NCI-H2081 (cell line): ENCODE results near the gene GPX6.
A peak's percentile ranks its signal among the peaks of the same experiment; 100 is the strongest.
"Not testable (repeated sequence)": the region's sequence is repeated elsewhere in the genome, so short reads cannot be mapped to it uniquely, and the experiment has no call there.

Experiments
- DNase-seq, 2 experiments: peaks; one replicate each; lab custom pipeline; 2025; lab: John Stamatoyannopoulos, UW

Gene GPX6

GRCh38 chr6:28523241-28523622 lies 7.6 kb upstream of the GPX6 start:
- DNase-seq: peak in 1 of 2 experiments; percentile 3

- no peak for DNase-seq
Measured at GRCh38 chr6:28522594-28523240, 7.1 kb upstream of the GPX6 start.

GRCh38 chr6:28517964-28518363 lies 2.4 kb upstream of the GPX6 start:
- no peak for DNase-seq

- DNase-seq: not testable (repeated sequence)
Measured at GRCh38 chr6:28512387-28512786, 3.2 kb downstream of the GPX6 start.

- DNase-seq: no peak
Measured at GRCh38 chr6:28511628-28512300, 3.8 kb downstream of the GPX6 start.

GRCh38 chr6:28506807-28507475 lies 8.7 kb downstream of the GPX6 start:
- DNase-seq: no peak

GRCh38 chr6:28505733-28506132 lies 9.9 kb downstream of the GPX6 start:
- no peak for DNase-seq

GRCh38 chr6:28502709-28503305 lies 12.8 kb downstream of the GPX6 start:
- DNase-seq: not testable (repeated sequence)

- DNase-seq: not testable (repeated sequence)
Measured at GRCh38 chr6:28502136-28502535, 13.5 kb downstream of the GPX6 start.

- no peak for DNase-seq
Measured at GRCh38 chr6:28501259-28501658, 14.3 kb downstream of the GPX6 start.

- DNase-seq: no peak
Measured at GRCh38 chr6:28497893-28498292, 17.7 kb downstream of the GPX6 start.

- no peak for DNase-seq
Measured at GRCh38 chr6:28497306-28497705, 18.3 kb downstream of the GPX6 start.

GRCh38 chr6:28496099-28496779 lies 19.4 kb downstream of the GPX6 start:
- no peak for DNase-seq

- no peak for DNase-seq
Measured at GRCh38 chr6:28491984-28492317, 23.6 kb downstream of the GPX6 start.

- no peak for DNase-seq
Measured at GRCh38 chr6:28490205-28490890, 25.2 kb downstream of the GPX6 start.

- no peak for DNase-seq
Measured at GRCh38 chr6:28489366-28490204, 26.0 kb downstream of the GPX6 start.

- DNase-seq: no peak
Measured at GRCh38 chr6:28488916-28489365, 26.7 kb downstream of the GPX6 start.

- DNase-seq: no peak
Measured at GRCh38 chr6:28486988-28487742, 28.4 kb downstream of the GPX6 start.

- DNase-seq: no peak
Measured at GRCh38 chr6:28486533-28486932, 29.1 kb downstream of the GPX6 start.

GRCh38 chr6:28485482-28485881 lies 30.1 kb downstream of the GPX6 start:
- no peak for DNase-seq
